ENCODE data around the gene GFRA1. TPM values are rescaled to one million over a fixed set of nuclear protein-coding genes. Genes with fewer than 3 reads are reported as not detected.

GFRA1 gene
- total and polyA plus RNA-seq, 2 experiments from 2014 or later: 0.48 to 2.9 TPM

GRCh38 chr10:116170815-116171250, 102.2 kb downstream of the GFRA1 start:
- Histone ChIP-seq H4K20me1 (ENCODE audit: insufficient read depth, poor library complexity, severe bottlenecking) (no peaks in the 10 kb centered on the region), H2AFZ (no peak overlapping the region), H3K27me3 (peaks cover 11% of the 10 kb centered on the region), H3K4me2 (no peak overlapping the region), H3K4me1 (ENCODE audit: insufficient read depth) (no peaks in the 10 kb centered on the region), H3K79me2 (no peaks in the 10 kb centered on the region), H3K4me3 (no peak overlapping the region), H3K36me3 (replicated peaks; ENCODE audit: insufficient read depth, low read depth) (no peaks in the 10 kb centered on the region), H3K9me3 (ENCODE audit: low read depth) (no peaks in the 10 kb centered on the region), H3K9me2 (replicated peaks; ENCODE audit: insufficient read depth) (no peaks in the 10 kb centered on the region), H3K27ac (no peak overlapping the region)
- 5% methylated on average over 2 of the region's 2 CpGs for WGBS (ENCODE audit: low lambda C conversion rate, missing lambda C conversion rate)
- no peak for TF ChIP-seq CTCF (IDR thresholded peaks at IDR 0.05; ENCODE audit: poor library complexity)
- no peak for TF ChIP-seq EZH2phosphoT487 (IDR thresholded peaks at IDR 0.05; ENCODE audit: low read depth, severe bottlenecking, unreplicated experiment)
- TF ChIP-seq EZH2 (IDR thresholded peaks at IDR 0.05; ENCODE audit: borderline replicate concordance): no peak
- DNase-seq (ENCODE audit: low spot score): no peak

DNA sequence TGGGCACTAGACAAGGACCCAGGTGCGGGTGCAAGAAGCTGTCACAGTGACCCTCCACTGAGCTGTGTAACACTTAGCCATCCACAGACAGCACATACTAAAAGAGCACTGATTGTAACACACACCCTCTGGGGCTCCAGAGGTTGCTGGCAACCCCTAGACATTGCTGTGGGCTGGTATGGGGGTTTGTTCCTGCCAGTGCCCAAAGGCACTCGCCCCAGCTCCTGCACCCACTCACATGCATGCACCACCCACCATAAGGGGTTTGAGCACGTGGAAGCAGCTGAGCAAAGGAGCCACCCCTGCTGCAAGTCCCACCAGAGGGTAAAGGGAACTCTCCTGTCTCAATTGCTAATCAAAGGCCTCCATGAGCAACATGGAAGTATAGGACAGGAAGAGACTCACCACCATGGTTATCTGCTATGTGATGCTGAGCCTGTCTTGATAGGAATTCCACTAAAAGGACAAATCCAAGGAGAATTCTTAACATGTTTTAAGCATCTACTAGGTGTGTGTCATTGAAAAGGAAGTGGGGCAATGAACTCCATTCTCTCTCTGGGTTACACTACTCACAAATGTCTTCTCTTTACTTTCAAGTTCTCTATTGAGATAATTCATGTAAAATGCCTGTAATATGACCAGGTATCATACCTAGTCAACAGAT, 103.1 kb downstream of the GFRA1 start:
- Histone ChIP-seq H4K20me1 (ENCODE audit: insufficient read depth, poor library complexity, severe bottlenecking) (no peaks in the 10 kb centered on the region), H3K9me3 (ENCODE audit: low read depth) (no peaks in the 10 kb centered on the region), H3K79me2 (no peaks in the 10 kb centered on the region), H3K4me3 (no peak overlapping the region), H3K9me2 (replicated peaks; ENCODE audit: insufficient read depth) (no peaks in the 10 kb centered on the region), H3K27me3 (peaks cover 11% of the 10 kb centered on the region), H3K36me3 (replicated peaks; ENCODE audit: insufficient read depth, low read depth) (no peaks in the 10 kb centered on the region), H3K4me2 (no peak overlapping the region), H2AFZ (no peak overlapping the region), H3K27ac (no peak overlapping the region), H3K4me1 (ENCODE audit: insufficient read depth) (no peaks in the 10 kb centered on the region)
- TF ChIP-seq EZH2phosphoT487 (IDR thresholded peaks at IDR 0.05; ENCODE audit: low read depth, severe bottlenecking, unreplicated experiment) (no peak), CTCF (IDR thresholded peaks at IDR 0.05; ENCODE audit: poor library complexity) (no peak), EZH2 (IDR thresholded peaks at IDR 0.05; ENCODE audit: borderline replicate concordance) (no peak)
- 89% methylated on average over 3 of the region's 3 CpGs for WGBS (ENCODE audit: low lambda C conversion rate, missing lambda C conversion rate)
- no peak for DNase-seq (ENCODE audit: low spot score)

GRCh38 chr10:116168745-116169144, 104.3 kb downstream of the GFRA1 start:
- 39% methylated on average over 1 of the region's 1 CpG for WGBS (ENCODE audit: low lambda C conversion rate, missing lambda C conversion rate)
- Histone ChIP-seq H3K4me1 (ENCODE audit: insufficient read depth) (no peaks in the 10 kb centered on the region), H3K27me3 (peaks cover 11% of the 10 kb centered on the region), H3K36me3 (replicated peaks; ENCODE audit: insufficient read depth, low read depth) (no peaks in the 10 kb centered on the region), H2AFZ (no peak overlapping the region), H3K79me2 (no peaks in the 10 kb centered on the region), H3K27ac (no peak overlapping the region), H3K4me2 (no peak overlapping the region), H3K9me3 (ENCODE audit: low read depth) (no peaks in the 10 kb centered on the region), H4K20me1 (ENCODE audit: insufficient read depth, poor library complexity, severe bottlenecking) (no peaks in the 10 kb centered on the region), H3K9me2 (replicated peaks; ENCODE audit: insufficient read depth) (no peaks in the 10 kb centered on the region), H3K4me3 (no peak overlapping the region)
- no peak for DNase-seq (ENCODE audit: low spot score)
- TF ChIP-seq CTCF (IDR thresholded peaks at IDR 0.05; ENCODE audit: poor library complexity) (no peak), EZH2phosphoT487 (IDR thresholded peaks at IDR 0.05; ENCODE audit: low read depth, severe bottlenecking, unreplicated experiment) (no peak)

Measured in hepatocyte (in vitro differentiated cells).